Measurements from ENCODE around the gene ADGRA1. TPM values are rescaled to one million over a fixed set of nuclear protein-coding genes. Genes with fewer than 3 reads are reported as not detected.

The ADGRA1 gene
- total and polyA plus RNA-seq, 2 of the 13 experiments (the other 11 are each of a cell fraction or from before 2014, with no cell fraction given): not detected

GRCh38 chr10:133158437-133158755 is 70.7 kb downstream of the ADGRA1 start (continued):
- TF ChIP-seq SNAPC5 (CRISPR knock-in tag; IDR thresholded peaks at IDR 0.05; ENCODE audit: borderline replicate concordance): no peak
- TF ChIP-seq ZNF570 (CRISPR knock-in tag; IDR thresholded peaks at IDR 0.05; ENCODE audit: borderline replicate concordance): no peak

- H3K9me3 ChIP-seq (ENCODE audit: low read length): no peaks in the 10 kb centered on the region
- intact Hi-C loops (cut with micrococcal nuclease; ENCODE audit: unreplicated experiment) (no loop called here), in situ Hi-C loops (cut with HindIII; ENCODE audit: extremely low pct_ligation_motif_present, low pct_unique_long_range_greater_than_20kb) (no loop called here)
- H4K20me1 ChIP-seq (ENCODE audit: insufficient read depth, low read length): no peaks in the 10 kb centered on the region
- BruUV-seq (replicated peaks): no TSS peak
- no peak overlapping the region; a peak in 1 of 6 replicates for H3K4me3 ChIP-seq (replicated peaks in 1 of 3; ENCODE audit: insufficient read depth in 1 of 3, low read depth in 2 of 3, low read length in 3 of 3)
- WGBS (ENCODE audit: low lambda C conversion rate): 18% methylated on average over 9 of the region's 23 CpGs
- H3K9ac ChIP-seq (ENCODE audit: insufficient read depth, low read depth, low read length): no peak overlapping the region
- H3K36me3 ChIP-seq (replicated peaks in 1 of 2; ENCODE audit: control insufficient read depth in 1 of 2, insufficient read depth in 2 of 2, low read length in 2 of 2): no peaks in the 10 kb centered on the region
- peaks cover 9 to 45% of the 10 kb centered on the region in 2 experiments for H3K27me3 ChIP-seq (ENCODE audit: control insufficient read depth in 1 of 2, insufficient read depth in 2 of 2, low read length in 2 of 2)
- H3K4me1 ChIP-seq (ENCODE audit: insufficient read depth, low read length): peaks cover 17% of the 10 kb centered on the region
- H3K4me2 ChIP-seq (ENCODE audit: low read depth, low read length): no peak overlapping the region
- H3K79me2 ChIP-seq (ENCODE audit: insufficient read depth, low read length): no peaks in the 10 kb centered on the region
- FAIRE-seq (no peak), DNase-seq (ENCODE audit: low spot score) (no peak), ATAC-seq (peak; percentile 22)
- ChIA-PET CTCF (ENCODE audit: low intra/inter-chr PET ratio, low total read pairs) (no interaction called here), POLR2A (no interaction called here)
- H3K27ac ChIP-seq (ENCODE audit: extremely low read length, insufficient read depth, low read length): no peak overlapping the region
- no peak for TF ChIP-seq FIP1L1 (IDR thresholded peaks at IDR 0.05; ENCODE audit: borderline replicate concordance, insufficient read depth, low read depth, low read length)
- 0 out of 2 replicates have a peak, but pooled peaks have one; percentile 28 for TF ChIP-seq ZKSCAN1 (IDR thresholded peaks at IDR 0.05; ENCODE audit: low read length)
- H2AFZ ChIP-seq (ENCODE audit: low read length): no peak overlapping the region
Observed at GRCh38 chr10:133158756-133159610, 71.3 kb downstream of the ADGRA1 start.

GRCh38 chr10:133159611-133159949 is 71.9 kb downstream of the ADGRA1 start:
- ATAC-seq (no peak), FAIRE-seq (no peak), DNase-seq (ENCODE audit: low spot score) (no peak)
- Histone ChIP-seq H3K4me1 (ENCODE audit: insufficient read depth, low read length) (peaks cover 17% of the 10 kb centered on the region), H3K27ac (ENCODE audit: extremely low read length, insufficient read depth, low read length) (no peak overlapping the region), H4K20me1 (ENCODE audit: insufficient read depth, low read length) (no peaks in the 10 kb centered on the region), H3K9ac (ENCODE audit: insufficient read depth, low read depth, low read length) (no peak overlapping the region), H2AFZ (ENCODE audit: low read length) (no peak overlapping the region), H3K36me3 (replicated peaks in 1 of 2; ENCODE audit: control insufficient read depth in 1 of 2, insufficient read depth in 2 of 2, low read length in 2 of 2) (no peaks in the 10 kb centered on the region), H3K4me3 (replicated peaks in 1 of 3; ENCODE audit: insufficient read depth in 1 of 3, low read depth in 2 of 3, low read length in 3 of 3) (no peak overlapping the region; a peak in 1 of 6 replicates), H3K27me3 (ENCODE audit: control insufficient read depth in 1 of 2, insufficient read depth in 2 of 2, low read length in 2 of 2) (peaks cover 9 to 45% of the 10 kb centered on the region in 2 experiments), H3K79me2 (ENCODE audit: insufficient read depth, low read length) (no peaks in the 10 kb centered on the region), H3K9me3 (ENCODE audit: low read length) (no peaks in the 10 kb centered on the region), H3K4me2 (ENCODE audit: low read depth, low read length) (no peak overlapping the region)
- ChIA-PET CTCF (ENCODE audit: low intra/inter-chr PET ratio, low total read pairs) (no interaction called here), POLR2A (no interaction called here)
- intact Hi-C loops (cut with micrococcal nuclease; ENCODE audit: unreplicated experiment): no loop called here
- in situ Hi-C loops (cut with HindIII; ENCODE audit: extremely low pct_ligation_motif_present, low pct_unique_long_range_greater_than_20kb): no loop called here
- no TSS peak for BruUV-seq (replicated peaks)
- WGBS (ENCODE audit: low lambda C conversion rate): 0% methylated on average over 1 of the region's 18 CpGs
- TF ChIP-seq MAFK (conservative IDR thresholded peaks at IDR 0.05 in 1 of 2, IDR thresholded peaks at IDR 0.05 in 1 of 2; ENCODE audit: low read length in 2 of 2) (no peak), RBFOX2 (IDR thresholded peaks at IDR 0.05; ENCODE audit: low read depth, low read length) (no peak), ZNF737 (CRISPR knock-in tag; IDR thresholded peaks at IDR 0.05; ENCODE audit: borderline replicate concordance) (no peak), AKAP8 (CRISPR knock-in tag; IDR thresholded peaks at IDR 0.05) (no peak)
- TF ChIP-seq, protein P1, sequence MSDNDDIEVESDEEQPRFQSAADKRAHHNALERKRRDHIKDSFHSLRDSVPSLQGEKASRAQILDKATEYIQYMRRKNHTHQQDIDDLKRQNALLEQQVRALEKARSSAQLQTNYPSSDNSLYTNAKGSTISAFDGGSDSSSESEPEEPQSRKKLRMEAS (IDR thresholded peaks at IDR 0.05): no peak

Measured in HepG2 (cell line).